Measurements from ENCODE around the gene LAMB1.

- TF ChIP-seq EZH2phosphoT487 (IDR thresholded peaks at IDR 0.05; ENCODE audit: low read depth) (no peak), CTCF (IDR thresholded peaks at IDR 0.05; ENCODE audit: low read depth, low read length) (no peak)
Measured at GRCh38 chr7:107975394-107976013, 27.5 kb downstream of the LAMB1 start.

Measured in OCI-LY3 (cell line).